GM21528 (cell line): Measurements from ENCODE around the gene ACTG1.

Source experiments
- ATAC-seq: cut with Tn5 transposase; IDR thresholded peaks from one replicate; pipeline ENCODE4 v1.9.1; 2021; ENCODE audit warnings: mild to moderate bottlenecking, moderate library complexity; ENCODE audit not compliant: unreplicated experiment, low FRiP score

ACTG1 gene

GRCh38 chr17:81468111-81468769 is 44.4 kb downstream of the ACTG1 start:
- ATAC-seq, result no peak

DNA sequence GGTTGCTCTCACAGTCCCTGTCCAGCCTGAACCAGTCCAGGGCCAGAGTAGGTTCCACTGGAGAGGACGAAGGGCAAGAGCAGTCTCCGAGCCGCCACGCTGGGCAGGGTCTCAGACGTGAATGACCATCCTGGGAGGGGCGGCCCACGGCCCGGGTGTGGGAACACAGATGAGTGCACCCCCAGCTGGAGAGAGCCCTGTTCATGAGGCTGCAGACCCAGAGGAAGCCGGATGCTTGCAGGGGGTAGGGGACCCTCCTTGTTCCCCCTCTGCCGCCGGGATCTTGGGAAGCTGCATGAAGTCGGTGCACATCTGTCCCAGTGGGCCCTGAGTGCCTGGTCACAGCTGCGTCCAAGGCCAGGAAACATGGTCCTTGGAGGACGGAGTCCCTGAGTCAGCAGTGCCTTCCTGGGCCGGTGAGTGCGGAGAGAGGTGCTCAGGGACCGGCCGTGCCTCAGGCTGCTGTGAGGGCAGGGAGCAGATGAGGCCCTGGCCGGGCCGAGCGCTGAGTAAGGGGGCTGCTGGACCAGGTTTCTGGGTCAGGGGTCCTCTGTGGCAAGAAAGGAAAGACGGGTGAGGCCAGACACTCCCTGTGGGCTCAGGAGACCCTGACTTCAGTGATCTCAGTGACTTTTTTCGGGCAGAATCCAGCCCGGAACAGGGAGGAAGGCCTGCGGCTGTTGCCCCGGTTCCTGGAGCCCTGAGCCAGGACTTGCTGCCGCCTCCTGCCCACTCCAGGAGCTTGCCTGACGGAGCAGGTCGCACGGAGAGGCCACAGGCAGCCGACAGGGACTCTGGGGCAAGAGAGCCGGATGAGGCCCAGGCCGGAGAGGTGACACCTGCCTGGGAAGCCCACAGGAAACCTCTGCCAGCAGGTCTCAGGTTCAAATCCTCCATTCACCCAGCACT is 45.8 kb downstream of the ACTG1 start:
- no peak for ATAC-seq

DNA sequence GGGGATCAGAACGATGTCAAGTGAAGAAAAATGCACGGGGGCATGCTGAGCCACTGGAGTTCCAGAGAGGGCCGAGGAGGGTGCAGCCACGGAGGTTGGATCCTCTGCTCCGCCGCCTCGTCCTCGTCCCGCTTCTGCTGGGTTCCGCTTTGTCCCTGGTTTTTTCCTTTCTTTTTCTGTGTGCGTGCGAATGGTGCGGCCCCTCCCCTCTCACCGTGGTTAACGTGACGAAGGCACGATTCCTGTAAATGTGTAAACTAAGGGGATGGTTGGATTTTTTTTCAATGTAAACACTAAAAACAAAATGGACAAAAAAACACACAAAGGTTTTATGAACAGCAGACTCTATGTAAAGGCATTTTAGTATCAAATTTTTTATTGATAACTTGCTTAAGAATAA is 46.7 kb downstream of the ACTG1 start:
- no peak for ATAC-seq

DNA sequence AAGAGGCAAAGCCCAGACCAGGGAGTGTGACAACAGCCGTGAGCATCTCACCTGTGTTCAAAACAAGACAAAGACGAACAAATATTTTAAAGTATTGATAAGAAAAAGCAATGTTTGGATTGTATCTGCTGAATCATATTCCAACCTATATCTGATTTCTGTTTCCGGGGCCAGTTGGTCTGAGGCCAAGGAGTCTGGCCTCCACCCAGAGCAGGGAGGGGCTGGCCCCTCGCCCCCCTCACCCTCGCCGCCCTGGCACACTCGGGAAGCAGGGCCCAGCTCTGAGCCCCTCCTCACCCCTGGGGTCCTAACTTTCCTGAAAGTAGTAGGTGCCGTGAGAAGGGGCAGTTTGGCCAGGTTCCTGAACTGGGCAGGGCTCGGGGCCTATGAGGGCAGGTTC is 48.0 kb downstream of the ACTG1 start:
- no peak for ATAC-seq

GRCh38 chr17:81463506-81463905 is 49.1 kb downstream of the ACTG1 start:
- ATAC-seq, result no peak

DNA sequence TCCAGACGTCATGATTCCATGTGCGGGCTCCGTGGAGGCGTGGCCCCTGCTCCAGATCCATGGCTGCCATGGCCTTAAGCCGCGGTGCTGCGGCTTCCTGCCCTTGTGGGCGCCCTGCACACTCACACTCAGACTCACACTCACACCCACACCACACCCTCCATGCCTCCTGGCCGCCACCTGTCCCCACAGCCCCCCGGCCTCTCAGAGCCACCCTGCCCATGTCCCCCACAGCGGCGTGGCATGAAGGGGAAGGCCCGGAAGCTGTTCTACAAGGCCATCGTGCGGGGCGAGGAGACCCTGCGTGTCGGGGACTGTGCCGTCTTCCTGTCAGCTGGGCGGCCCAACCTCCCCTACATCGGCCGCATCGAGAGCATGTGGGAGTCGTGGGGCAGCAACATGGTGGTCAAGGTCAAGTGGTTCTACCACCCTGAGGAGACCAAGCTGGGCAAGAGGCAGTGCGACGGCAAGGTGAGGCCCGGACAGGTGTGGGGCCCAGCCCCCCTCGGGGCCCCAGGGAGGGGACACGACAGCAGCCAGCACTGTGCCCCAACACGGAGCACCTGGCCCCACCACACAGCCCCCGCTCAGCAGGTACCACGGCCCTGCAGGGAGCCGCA is 50.0 kb downstream of the ACTG1 start:
- ATAC-seq, result no peak

- ATAC-seq, result no peak
Measured at GRCh38 chr17:81461607-81462500, 50.7 kb downstream of the ACTG1 start.

DNA sequence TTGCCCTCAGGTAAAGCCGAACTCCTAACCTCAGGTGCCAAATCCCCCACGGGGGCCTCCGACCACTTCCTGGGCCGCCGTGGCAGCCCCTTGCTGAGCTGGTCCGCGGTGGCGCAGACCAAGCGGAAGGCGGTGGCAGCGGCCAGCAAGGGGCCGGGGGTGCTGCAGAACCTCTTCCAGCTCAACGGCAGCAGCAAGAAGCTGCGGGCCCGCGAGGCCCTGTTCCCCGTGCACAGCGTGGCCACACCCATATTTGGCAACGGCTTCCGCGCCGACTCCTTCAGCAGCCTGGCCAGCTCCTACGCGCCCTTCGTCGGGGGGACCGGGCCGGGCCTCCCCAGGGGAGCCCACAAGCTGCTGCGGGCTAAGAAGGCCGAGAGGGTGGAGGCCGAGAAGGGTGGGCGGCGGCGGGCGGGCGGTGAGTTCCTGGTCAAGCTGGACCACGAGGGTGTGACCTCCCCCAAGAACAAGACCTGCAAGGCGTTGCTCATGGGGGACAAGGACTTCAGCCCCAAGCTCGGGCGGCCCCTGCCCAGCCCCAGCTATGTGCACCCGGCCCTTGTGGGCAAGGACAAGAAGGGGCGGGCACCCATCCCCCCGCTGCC is 51.6 kb downstream of the ACTG1 start:
- ATAC-seq, result no peak
